Colonic mucosa (tissue), 4 donors: ENCODE data around the gene TFDP1. TPM values are rescaled to one million over a fixed set of nuclear protein-coding genes. Genes with fewer than 3 reads are reported as not detected.
"Not testable (repeated sequence)": the region's sequence is repeated elsewhere in the genome, so short reads cannot be mapped to it uniquely, and the experiment has no call there.

Experiments used
- DNase-seq: peaks from one replicate; pipeline ENCODE4 v3.0.0-alpha.2; 2020
- H3K27ac ChIP-seq: fragments of 200-600 bp; one replicate; pipeline ENCODE4 v1.8.0; 2021
- H3K27me3 ChIP-seq: fragments of 200-600 bp; one replicate; pipeline ENCODE4 v1.8.0; 2021
- H3K36me3 ChIP-seq: fragments of 200-600 bp; one replicate; pipeline ENCODE4 v1.8.0; 2021
- H3K4me1 ChIP-seq: fragments of 200-600 bp; one replicate; pipeline ENCODE4 v1.8.0; 2021; ENCODE audit warnings: mild to moderate bottlenecking
- H3K4me3 ChIP-seq: fragments of 200-600 bp; one replicate; pipeline ENCODE4 v1.8.0; 2021
- H3K9ac ChIP-seq, 2 donors: one replicate each; pipeline ENCODE4 v1.7.0; 2013; ENCODE audit warnings: control low read depth in 2 of 2, low read depth in 2 of 2, low read length in 2 of 2
- H3K9me3 ChIP-seq: fragments of 200-600 bp; one replicate; pipeline ENCODE4 v1.8.0; 2021
- CTCF ChIP-seq: fragments of 200-600 bp; IDR thresholded peaks from one replicate; pipeline ENCODE4 v1.8.0; 2022; ENCODE audit warnings: antibody characterized with exemption, mild to moderate bottlenecking
- intact Hi-C: fragments of 100-400 bp; cut with DNase I; formaldehyde crosslinking; loops from one replicate; pipeline ENCODE4 v1.14.1; 2022
- total RNA-seq, 2 donors: library from RNA; stranded (reverse); fragmentation: NEBNext Ultra II Directional in 1 of 2; extraction: Animal tissue kit (Norgen Biotek cat#: 25700) in 1 of 2; gene quantifications; one replicate each; pipeline ENCODE4 v1.2.1, GENCODE V29; 2021
- donor health status: healthy.
- donor health status: DM: no; HTN: no; CAD: no.
- donor health status: DM: no; HTN: no; CAD: no.

TFDP1 gene
- total RNA-seq, 2 donors from 2014 or later, result 60.3 to 112 TPM

- H3K36me3 ChIP-seq, result no peaks in the 10 kb centered on the region
- H3K4me3 ChIP-seq, result no peak overlapping the region
- TF ChIP-seq CTCF, result no peak
- DNase-seq, result peak; percentile 5
- no peaks in the 10 kb centered on the region for H3K27me3 ChIP-seq
- no peaks in the 10 kb centered on the region for H3K9me3 ChIP-seq
- intact Hi-C loops, result no loop called here
- H3K4me1 ChIP-seq, result no peaks in the 10 kb centered on the region
- H3K27ac ChIP-seq, result no peak overlapping the region
- no peak overlapping the region for H3K9ac ChIP-seq
Measured at GRCh38 chr13:113591750-113592149, 7.2 kb downstream of the TFDP1 start.

- TF ChIP-seq CTCF, result no peak
- DNase-seq, result peak; percentile 7
- Histone ChIP-seq H3K9ac (no peak overlapping the region), H3K4me3 (no peak overlapping the region), H3K36me3 (no peaks in the 10 kb centered on the region), H3K27ac (no peak overlapping the region), H3K9me3 (no peaks in the 10 kb centered on the region), H3K27me3 (no peaks in the 10 kb centered on the region), H3K4me1 (no peaks in the 10 kb centered on the region)
- intact Hi-C loops, result no loop called here
Measured at GRCh38 chr13:113592571-113592970, 8.0 kb downstream of the TFDP1 start.

- H3K36me3 ChIP-seq, intact Hi-C loops, H3K27me3 ChIP-seq, H3K27ac ChIP-seq, H3K9ac ChIP-seq, H3K9me3 ChIP-seq, H3K4me1 ChIP-seq, H3K4me3 ChIP-seq: not testable (repeated sequence)
- DNase-seq, result peak; percentile 8
Measured at GRCh38 chr13:113594066-113594821, 9.7 kb downstream of the TFDP1 start.

GRCh38 chr13:113595131-113595530 is 10.6 kb downstream of the TFDP1 start:
- TF ChIP-seq CTCF, result no peak
- H3K9me3 ChIP-seq, result no peaks in the 10 kb centered on the region
- DNase-seq, result no peak
- H3K4me3 ChIP-seq, result no peak overlapping the region
- H3K4me1 ChIP-seq, result no peaks in the 10 kb centered on the region
- H3K27ac ChIP-seq, result no peak overlapping the region
- H3K9ac ChIP-seq, result no peak overlapping the region
- intact Hi-C loops, result no loop called here
- H3K27me3 ChIP-seq, result no peaks in the 10 kb centered on the region
- no peaks in the 10 kb centered on the region for H3K36me3 ChIP-seq

- Histone ChIP-seq H3K9ac (no peak overlapping the region), H3K4me1 (no peaks in the 10 kb centered on the region), H3K27ac (no peak overlapping the region), H3K36me3 (no peaks in the 10 kb centered on the region), H3K4me3 (no peak overlapping the region), H3K9me3 (no peaks in the 10 kb centered on the region), H3K27me3 (no peaks in the 10 kb centered on the region)
- TF ChIP-seq CTCF, result no peak
- intact Hi-C loops, result no loop called here
- DNase-seq, result no peak
Measured at GRCh38 chr13:113596321-113597200, 12.0 kb downstream of the TFDP1 start.
